Natural killer cell (primary cell): Measurements from ENCODE around the gene TCF19. TPM values are rescaled to one million over a fixed set of nuclear protein-coding genes. Genes with fewer than 3 reads are reported as not detected.
"Not testable (repeated sequence)": the region's sequence is repeated elsewhere in the genome, so short reads cannot be mapped to it uniquely, and the experiment has no call there.

Experiments
- ATAC-seq, 3 donors: fragments of 150-1000 bp in 2 of 3; fragments of 200-7000 bp in 1 of 3; cut with Tn5 transposase; 1 replicate in 1 of 3; 2 replicates in 2 of 3; pipeline ENCODE4 v1.10.0; 2021; ENCODE audit warnings: mild to moderate bottlenecking in 2 of 3, moderate library complexity in 2 of 3
- DNase-seq, 2 donors: peaks; one replicate each; pipeline versions ENCODE4 v3.0.0 to v3.0.0-alpha.2; 2013 to 2021; ENCODE audit warnings: mixed read lengths in 1 of 2
- H3K27ac ChIP-seq: one replicate; pipeline ENCODE4 v1.5.1; 2013; ENCODE audit warnings: mild to moderate bottlenecking, low read length
- H3K27me3 ChIP-seq: one replicate; pipeline ENCODE4 v1.6.1; 2013; ENCODE audit warnings: low read length; ENCODE audit not compliant: control insufficient read depth, insufficient read depth
- H3K36me3 ChIP-seq: one replicate; pipeline ENCODE4 v1.6.1; 2013; ENCODE audit warnings: low read length; ENCODE audit not compliant: control insufficient read depth, insufficient read depth
- H3K4me1 ChIP-seq: one replicate; pipeline ENCODE4 v1.6.1; 2013; ENCODE audit warnings: low read length; ENCODE audit not compliant: control insufficient read depth, insufficient read depth
- H3K4me3 ChIP-seq: one replicate; pipeline ENCODE4 v1.5.1; 2013; ENCODE audit warnings: low read length
- H3K9me3 ChIP-seq: one replicate; pipeline ENCODE4 v1.6.1; 2013; ENCODE audit warnings: low read length; ENCODE audit not compliant: control insufficient read depth, insufficient read depth
- H3K27ac Mint-ChIP-seq, 2 donors: one replicate each; pipeline ENCODE4 v1.8.0; 2022; ENCODE audit warnings: mild to moderate bottlenecking in 2 of 2, mixed read lengths in 2 of 2, moderate library complexity in 1 of 2
- H3K27me3 Mint-ChIP-seq, 2 donors: one replicate each; pipeline ENCODE4 v1.8.0; 2022; ENCODE audit warnings: low read depth in 2 of 2, mixed read lengths in 2 of 2
- H3K36me3 Mint-ChIP-seq: one replicate; pipeline ENCODE4 v1.8.0; 2022; ENCODE audit warnings: mixed read lengths
- H3K4me1 Mint-ChIP-seq, 2 donors: one replicate each; pipeline ENCODE4 v1.8.0; 2022; ENCODE audit warnings: mixed read lengths in 2 of 2
- H3K4me3 Mint-ChIP-seq: one replicate; pipeline ENCODE4 v1.8.0; 2022; ENCODE audit warnings: mild to moderate bottlenecking, moderate library complexity, mixed read lengths
- H3K9me3 Mint-ChIP-seq, 2 donors: one replicate each; pipeline ENCODE4 v1.8.0; 2022; ENCODE audit warnings: mixed read lengths in 2 of 2
- CTCF ChIP-seq: fragments of 200-600 bp; IDR thresholded peaks from one replicate; pipeline ENCODE4 v1.8.0; 2022; ENCODE audit warnings: antibody characterized with exemption
- WGBS: methylation state at CpG from one replicate; pipeline ENCODE4 v1.1.7; 2013; ENCODE audit warnings: missing lambda C conversion rate; ENCODE audit not compliant: insufficient coverage; 5-methylcytosine and 5-hydroxymethylcytosine counted together
- intact Hi-C: fragments of 100-400 bp; cut with micrococcal nuclease; formaldehyde crosslinking; loops from one replicate; pipeline ENCODE4 v1.14.2; 2022
- total RNA-seq, 4 donors: library from RNA; stranded (reverse); fragments of 120-200 nt in 1 of 4; gene quantifications; one replicate each; pipeline versions ENCODE4 v1.2.3 to v1.2.4, GENCODE V29; 2013 to 2022

TCF19 gene
- total RNA-seq, 3 donors from 2014 or later (not counting 1 experiment from before 2014, with no cell fraction given): 7.2 to 12.0 (median 9.2) TPM

GRCh38 chr6:31165986-31166385, 7.6 kb downstream of the TCF19 start:
- no peaks in the 10 kb centered on the region for H3K4me1 Mint-ChIP-seq
- WGBS: 95% methylated on average over 5 of the region's 5 CpGs
- TF ChIP-seq CTCF: no peak
- Histone ChIP-seq H3K9me3 (no peaks in the 10 kb centered on the region), H3K27ac (no peak overlapping the region), H3K36me3 (no peaks in the 10 kb centered on the region), H3K4me1 (no peaks in the 10 kb centered on the region), H3K27me3 (no peaks in the 10 kb centered on the region), H3K4me3 (no peak overlapping the region)
- H3K4me3 Mint-ChIP-seq: no peak overlapping the region
- no peaks in the 10 kb centered on the region for H3K36me3 Mint-ChIP-seq
- DNase-seq (no peak), ATAC-seq (no peak)
- intact Hi-C loops: no loop called here
- no peaks in the 10 kb centered on the region for H3K9me3 Mint-ChIP-seq
- H3K27ac Mint-ChIP-seq: no peak overlapping the region
- H3K27me3 Mint-ChIP-seq: no peaks in the 10 kb centered on the region

DNA sequence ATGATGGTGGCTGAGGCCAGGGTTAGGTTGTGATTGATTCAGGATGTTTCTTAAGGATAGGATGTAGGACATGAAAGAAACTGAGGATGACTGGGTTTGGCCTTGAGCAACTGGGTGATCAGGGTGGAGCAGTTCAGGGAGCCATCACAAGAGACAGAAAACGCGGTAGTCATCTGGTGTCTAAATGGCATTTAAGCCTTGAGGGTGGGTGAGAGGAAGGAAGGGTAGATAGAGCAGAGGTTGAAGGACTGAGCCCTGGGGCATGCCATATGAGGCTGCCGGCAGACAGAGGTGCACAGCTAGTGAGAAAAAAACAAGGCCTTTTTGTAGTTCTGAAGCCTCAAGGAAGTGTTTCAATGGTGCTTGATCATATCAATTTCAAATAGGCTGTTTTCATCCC, 10.2 kb downstream of the TCF19 start:
- no peaks in the 10 kb centered on the region for H3K4me1 ChIP-seq
- DNase-seq (no peak), ATAC-seq (no peak)
- no peaks in the 10 kb centered on the region for H3K9me3 ChIP-seq
- TF ChIP-seq CTCF: no peak
- 99% methylated on average over 3 of the region's 3 CpGs for WGBS
- H3K4me3 Mint-ChIP-seq: no peak overlapping the region
- no peak overlapping the region for H3K27ac Mint-ChIP-seq
- no peaks in the 10 kb centered on the region for H3K27me3 Mint-ChIP-seq
- H3K9me3 Mint-ChIP-seq: no peaks in the 10 kb centered on the region
- no peaks in the 10 kb centered on the region for H3K27me3 ChIP-seq
- H3K36me3 Mint-ChIP-seq: no peaks in the 10 kb centered on the region
- H3K36me3 ChIP-seq: no peaks in the 10 kb centered on the region
- intact Hi-C loops: no loop called here
- no peaks in the 10 kb centered on the region for H3K4me1 Mint-ChIP-seq
- H3K27ac ChIP-seq: no peak overlapping the region
- H3K4me3 ChIP-seq: no peak overlapping the region

- intact Hi-C loops: no loop called here
Measured at GRCh38 chr6:31169123-31169857, 10.9 kb downstream of the TCF19 start.

DNA sequence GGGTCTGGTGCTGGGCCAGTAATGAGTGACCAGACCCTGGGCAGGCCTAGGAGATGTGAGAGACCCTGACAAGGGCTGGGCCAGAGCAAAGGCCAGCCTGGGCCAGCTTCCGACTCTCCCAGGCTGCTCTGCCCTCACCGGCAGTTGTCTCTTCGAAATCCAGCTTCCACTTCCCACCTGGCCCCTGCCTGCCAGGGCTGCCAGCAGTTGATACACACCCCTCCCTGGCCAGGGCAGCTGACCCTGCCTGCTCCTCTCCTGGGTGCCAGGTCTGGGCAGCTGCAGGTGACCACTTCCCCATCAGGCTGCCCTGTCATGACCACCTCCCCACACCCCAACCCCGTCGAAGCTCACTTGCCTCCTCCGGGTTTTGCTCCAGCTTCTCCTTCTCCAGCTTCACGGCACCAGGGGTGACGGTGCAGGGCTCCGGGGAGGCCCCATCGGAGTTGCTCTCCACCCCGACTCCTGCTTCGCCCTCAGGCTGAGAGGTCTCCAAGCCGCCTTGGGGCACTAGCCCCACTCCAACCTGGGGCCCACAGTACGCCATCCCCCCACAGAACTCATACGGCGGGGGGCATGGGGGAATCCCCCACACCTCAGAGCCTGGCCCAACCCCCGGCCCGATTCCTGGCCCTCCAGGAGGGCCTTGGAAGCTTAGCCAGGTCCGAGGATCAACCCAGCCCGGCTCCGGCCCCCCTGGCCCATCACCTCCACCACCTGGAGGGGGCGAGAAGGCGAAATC, 11.6 kb downstream of the TCF19 start:
- H3K4me3 ChIP-seq, H3K36me3 Mint-ChIP-seq, H3K27me3 Mint-ChIP-seq, H3K9me3 ChIP-seq, H3K36me3 ChIP-seq, DNase-seq, H3K4me3 Mint-ChIP-seq, H3K27ac ChIP-seq, ATAC-seq, H3K4me1 Mint-ChIP-seq, H3K9me3 Mint-ChIP-seq, intact Hi-C loops, H3K27ac Mint-ChIP-seq, H3K4me1 ChIP-seq, H3K27me3 ChIP-seq: not testable (repeated sequence)
- 87% methylated on average over 23 of the region's 23 CpGs for WGBS

More at GRCh38 chr6:31169123-31169857, 10.9 kb downstream of the TCF19 start:
- no peaks in the 10 kb centered on the region for H3K27me3 Mint-ChIP-seq
- no peak for TF ChIP-seq CTCF
- no peak overlapping the region for H3K27ac Mint-ChIP-seq
- Histone ChIP-seq H3K27ac (no peak overlapping the region), H3K9me3 (no peaks in the 10 kb centered on the region), H3K4me1 (no peaks in the 10 kb centered on the region), H3K36me3 (no peaks in the 10 kb centered on the region), H3K4me3 (no peak overlapping the region), H3K27me3 (no peaks in the 10 kb centered on the region)
- no peak for DNase-seq
- H3K4me3 Mint-ChIP-seq: no peak overlapping the region
- no peaks in the 10 kb centered on the region for H3K4me1 Mint-ChIP-seq
- ATAC-seq: no peak
- WGBS: 93% methylated on average over 9 of the region's 10 CpGs
- no peaks in the 10 kb centered on the region for H3K36me3 Mint-ChIP-seq
- no peaks in the 10 kb centered on the region for H3K9me3 Mint-ChIP-seq
